ENCODE data around the gene ABCB9. TPM values are rescaled to one million over a fixed set of nuclear protein-coding genes. Genes with fewer than 3 reads are reported as not detected.

The ABCB9 gene
- total RNA-seq, 4 donors from 2014 or later: 4.9 to 6.8 (median 5.3) TPM

DNA sequence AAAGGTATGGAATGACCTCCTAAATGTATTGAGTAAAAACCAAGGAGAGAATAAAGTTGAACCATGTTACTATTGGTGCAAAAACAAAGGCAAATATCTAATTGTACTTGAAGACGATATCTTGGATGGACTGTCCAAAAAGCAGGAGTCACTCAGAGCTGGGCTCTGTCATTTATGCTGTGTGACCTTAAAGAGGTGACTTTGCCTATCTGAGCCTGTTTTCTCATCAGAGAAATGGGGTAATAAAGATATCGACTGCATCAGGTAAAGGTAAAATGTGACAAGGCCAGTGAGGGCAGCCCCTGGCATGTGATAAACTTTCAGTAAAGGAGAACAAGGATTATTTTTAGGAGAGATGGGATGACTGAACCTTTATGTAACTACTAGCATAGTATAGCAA is 1.8 kb upstream of the ABCB9 start:
- Histone ChIP-seq H3K4me1 (peaks cover 15 to 29% of the 10 kb centered on the region in 2 donors), H3K4me3 (replicated peaks in 1 of 3) (no peak overlapping the region), H3K36me3 (no peaks in the 10 kb centered on the region), H3K9me3 (no peaks in the 10 kb centered on the region), H3K27me3 (no peaks in the 10 kb centered on the region), H3K27ac (no peak overlapping the region)
- no peak for DNase-seq
- TF ChIP-seq POLR2A (IDR thresholded peaks at IDR 0.05): no peak
- TF ChIP-seq, protein P1, sequence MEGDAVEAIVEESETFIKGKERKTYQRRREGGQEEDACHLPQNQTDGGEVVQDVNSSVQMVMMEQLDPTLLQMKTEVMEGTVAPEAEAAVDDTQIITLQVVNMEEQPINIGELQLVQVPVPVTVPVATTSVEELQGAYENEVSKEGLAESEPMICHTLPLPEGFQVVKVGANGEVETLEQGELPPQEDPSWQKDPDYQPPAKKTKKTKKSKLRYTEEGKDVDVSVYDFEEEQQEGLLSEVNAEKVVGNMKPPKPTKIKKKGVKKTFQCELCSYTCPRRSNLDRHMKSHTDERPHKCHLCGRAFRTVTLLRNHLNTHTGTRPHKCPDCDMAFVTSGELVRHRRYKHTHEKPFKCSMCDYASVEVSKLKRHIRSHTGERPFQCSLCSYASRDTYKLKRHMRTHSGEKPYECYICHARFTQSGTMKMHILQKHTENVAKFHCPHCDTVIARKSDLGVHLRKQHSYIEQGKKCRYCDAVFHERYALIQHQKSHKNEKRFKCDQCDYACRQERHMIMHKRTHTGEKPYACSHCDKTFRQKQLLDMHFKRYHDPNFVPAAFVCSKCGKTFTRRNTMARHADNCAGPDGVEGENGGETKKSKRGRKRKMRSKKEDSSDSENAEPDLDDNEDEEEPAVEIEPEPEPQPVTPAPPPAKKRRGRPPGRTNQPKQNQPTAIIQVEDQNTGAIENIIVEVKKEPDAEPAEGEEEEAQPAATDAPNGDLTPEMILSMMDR (IDR thresholded peaks at IDR 0.05): no peak
- intact Hi-C loops (cut with DNase I): no loop called here
- 76 to 86% methylated on average over 2 of the region's 2 CpGs for WGBS, 2 donors

DNA sequence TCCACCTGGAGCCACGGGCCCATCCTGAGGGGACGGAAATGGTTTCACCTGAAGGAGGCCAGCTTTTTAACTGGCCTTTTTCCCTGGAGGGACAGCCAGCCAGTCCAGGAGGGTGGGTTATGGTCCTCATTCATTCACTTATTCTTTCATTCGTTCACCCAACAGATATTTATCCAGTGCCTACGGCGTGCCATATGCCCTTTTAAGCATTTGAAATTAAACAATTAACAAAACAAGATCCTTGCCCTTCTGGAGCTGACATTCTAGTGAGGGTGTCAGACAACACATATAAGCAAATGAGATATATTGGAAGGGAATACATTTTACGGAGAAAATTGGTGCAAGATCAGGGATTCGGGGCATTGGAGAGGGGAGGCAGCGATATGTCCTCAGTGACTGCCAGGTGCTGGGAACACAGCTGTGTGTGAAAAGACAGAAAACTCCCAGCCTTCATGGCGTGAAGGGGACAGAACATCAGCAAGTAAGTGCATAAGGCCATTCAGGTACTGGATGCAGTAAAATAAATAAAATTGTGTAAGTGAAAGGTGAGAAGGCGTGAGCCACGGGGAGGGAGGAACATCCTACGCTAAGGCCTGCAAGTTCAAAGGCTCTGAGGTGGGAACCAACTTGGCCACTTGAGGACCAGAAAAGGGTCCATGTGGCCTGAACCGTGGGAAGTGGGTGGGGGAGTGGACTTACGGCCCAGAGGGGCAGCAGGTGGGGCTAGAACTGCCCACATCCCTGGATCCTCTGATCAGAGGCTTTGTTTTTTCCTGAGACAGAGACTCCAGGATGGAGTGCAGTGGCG is 684 bp upstream of the ABCB9 start:
- Histone ChIP-seq H3K9me3 (no peaks in the 10 kb centered on the region), H3K27me3 (no peaks in the 10 kb centered on the region), H3K27ac (no peak overlapping the region), H3K4me1 (peaks cover 18 to 35% of the 10 kb centered on the region in 2 donors), H3K36me3 (no peaks in the 10 kb centered on the region), H3K4me3 (replicated peaks in 1 of 3) (no peak overlapping the region)
- TF ChIP-seq, protein P1 (IDR thresholded peaks at IDR 0.05): no peak
- no peak for TF ChIP-seq POLR2A (IDR thresholded peaks at IDR 0.05)
- intact Hi-C loops (cut with DNase I): no loop called here
- DNase-seq: no peak
- 66 to 69% methylated on average over 14 to 15 of the region's 15 CpGs for WGBS, 2 donors

DNA sequence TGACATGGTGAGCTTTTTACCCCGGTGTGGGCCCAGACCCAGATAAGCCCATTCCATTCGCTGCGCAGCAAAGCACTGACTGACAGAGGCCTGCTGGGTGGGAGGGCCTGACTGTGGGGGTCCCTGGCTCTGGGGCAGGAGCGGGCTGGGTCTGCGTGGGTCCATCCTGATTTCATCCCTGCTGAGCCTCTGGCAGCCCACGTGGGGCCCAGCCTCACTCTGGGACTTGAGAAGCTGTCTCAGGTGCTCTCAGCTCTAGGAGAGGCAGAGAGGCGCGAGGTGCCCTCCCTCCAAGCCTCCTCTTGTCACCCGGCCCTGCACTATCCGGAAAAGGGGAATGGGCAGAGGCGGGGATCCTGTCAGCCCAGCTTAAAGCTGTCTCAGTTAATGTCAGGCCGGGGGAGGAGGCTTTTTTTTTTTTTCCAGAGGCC is 927 bp downstream of the ABCB9 start:
- Histone ChIP-seq H3K27ac (no peak overlapping the region), H3K36me3 (no peaks in the 10 kb centered on the region), H3K4me3 (replicated peaks in 1 of 3) (peak overlapping the region in 1 of 3 donors; percentile 39), H3K4me1 (peaks cover 22 to 45% of the 10 kb centered on the region in 2 donors), H3K27me3 (no peaks in the 10 kb centered on the region), H3K9me3 (no peaks in the 10 kb centered on the region)
- 52 to 53% methylated on average over 9 to 10 of the region's 12 CpGs for WGBS, 2 donors
- intact Hi-C loops (cut with DNase I): no loop called here
- DNase-seq: peak in 1 of 2 donors; percentile 43
- TF ChIP-seq POLR2A (IDR thresholded peaks at IDR 0.05): no peak

DNA sequence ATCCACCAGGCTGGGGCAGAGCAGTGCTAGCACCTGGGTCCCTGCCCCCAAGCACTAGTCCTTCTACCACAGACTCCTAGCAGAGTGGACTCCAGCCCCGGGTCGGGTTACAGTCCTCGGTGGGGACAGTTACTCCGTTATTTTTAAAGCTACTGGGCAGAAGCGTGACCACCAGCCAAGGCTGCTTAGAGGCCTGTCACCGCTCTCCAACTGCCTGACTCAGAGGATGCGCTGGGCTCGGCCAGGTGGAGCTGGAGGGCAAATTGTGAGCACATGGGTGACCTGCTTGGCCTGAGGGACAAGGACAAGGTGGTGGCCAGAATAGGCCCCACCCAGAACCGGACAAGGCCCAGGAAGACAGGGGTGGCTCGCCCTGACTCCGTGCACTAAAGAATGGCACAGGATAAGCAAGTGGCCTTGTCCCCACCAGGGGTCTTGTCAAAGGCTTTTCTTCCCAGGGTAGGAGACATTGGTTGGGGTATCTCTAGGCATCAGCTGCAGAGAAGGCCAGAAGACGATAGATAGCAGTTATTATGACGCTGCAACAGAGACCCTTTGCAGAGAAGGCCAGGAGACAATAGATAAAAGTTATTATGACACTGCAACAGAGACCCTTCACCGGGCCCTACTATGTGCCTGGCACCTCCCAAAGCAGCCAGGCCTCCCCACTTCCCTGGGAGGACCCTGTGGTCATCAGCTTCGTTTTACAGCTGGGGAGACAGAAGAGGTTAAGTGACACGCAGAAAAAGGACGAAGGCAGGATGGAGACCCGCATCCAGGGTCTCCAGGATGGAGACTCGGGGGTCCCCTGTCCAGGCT is 1.6 kb downstream of the ABCB9 start:
- Histone ChIP-seq H3K4me3 (replicated peaks in 1 of 3) (no peak overlapping the region), H3K9me3 (no peaks in the 10 kb centered on the region), H3K27ac (no peak overlapping the region), H3K27me3 (no peaks in the 10 kb centered on the region), H3K36me3 (peaks cover 0 to 3% of the 10 kb centered on the region in 2 donors), H3K4me1 (peaks cover 22 to 45% of the 10 kb centered on the region in 2 donors)
- TF ChIP-seq, protein P1 (IDR thresholded peaks at IDR 0.05): no peak
- TF ChIP-seq POLR2A (IDR thresholded peaks at IDR 0.05): no peak
- intact Hi-C loops (cut with DNase I): no loop called here
- 80 to 92% methylated on average over 11 to 18 of the region's 19 CpGs for WGBS, 2 donors
- DNase-seq: peak; percentile 27 to 30

DNA sequence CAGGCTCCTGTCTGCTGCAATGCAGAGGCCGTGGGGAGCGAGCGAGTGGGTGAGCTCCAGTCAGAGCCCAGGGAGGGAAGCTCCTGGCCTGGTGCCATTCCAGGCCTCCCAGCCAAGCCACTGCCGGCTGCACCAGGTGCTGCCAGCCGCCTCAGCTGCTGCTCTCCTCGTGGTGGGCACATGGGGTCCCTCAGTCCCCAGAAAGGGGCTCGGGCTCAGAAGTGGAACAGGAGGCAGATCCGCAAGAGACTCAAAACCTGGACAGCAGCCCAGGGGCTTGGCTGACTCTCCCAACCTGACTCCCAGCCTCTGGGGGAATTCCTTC is 2.4 kb downstream of the ABCB9 start:
- Histone ChIP-seq H3K9me3 (no peaks in the 10 kb centered on the region), H3K27me3 (no peaks in the 10 kb centered on the region), H3K36me3 (peaks cover 0 to 6% of the 10 kb centered on the region in 2 donors), H3K4me3 (replicated peaks in 1 of 3) (no peak overlapping the region), H3K27ac (no peak overlapping the region), H3K4me1 (peaks cover 22 to 45% of the 10 kb centered on the region in 2 donors)
- WGBS, 2 donors: 4 to 38% methylated on average over 2 to 8 of the region's 8 CpGs
- intact Hi-C loops (cut with DNase I): no loop called here
- TF ChIP-seq, protein P1 (IDR thresholded peaks at IDR 0.05): no peak
- TF ChIP-seq POLR2A (IDR thresholded peaks at IDR 0.05): no peak
- DNase-seq: peak; percentile 81 to 83
